AG04449 (cell line): ENCODE data around the gene ST6GALNAC5.

Experiments used
- CTCF ChIA-PET: fragments of 350-600 bp; formaldehyde crosslinking; extraction: SDS; loops from one replicate; lab custom pipeline; 2021; ENCODE audit warnings: antibody characterized with exemption; lab: Yijun Ruan, JAX
- POLR2A ChIA-PET: fragments of 400-600, 350-600 bp; formaldehyde crosslinking; extraction: SDS; loops from one replicate; lab custom pipeline; 2020; ENCODE audit warnings: antibody characterized with exemption, inconsistent platforms; lab: Yijun Ruan, JAX
- DNase-seq: peaks from one replicate; pipeline ENCODE4 v3.0.0-alpha.2; 2010; ENCODE audit warnings: low read depth, low spot score
- H3K4me3 ChIP-seq: 2 replicates; pipeline ENCODE4 v1.5.1; 2011; ENCODE audit warnings: low read depth, mild to moderate bottlenecking, control low read depth, low read length
- TF ChIP-seq, protein P1 (sequence below): IDR thresholded peaks from one replicate; pipeline ENCODE4 v1.5.1; 2011; ENCODE audit warnings: mild to moderate bottlenecking, moderate library complexity, low read length, control low read depth, inconsistent platforms; ENCODE audit not compliant: insufficient read depth; ENCODE audit errors: missing control alignments

ST6GALNAC5 gene

DNA sequence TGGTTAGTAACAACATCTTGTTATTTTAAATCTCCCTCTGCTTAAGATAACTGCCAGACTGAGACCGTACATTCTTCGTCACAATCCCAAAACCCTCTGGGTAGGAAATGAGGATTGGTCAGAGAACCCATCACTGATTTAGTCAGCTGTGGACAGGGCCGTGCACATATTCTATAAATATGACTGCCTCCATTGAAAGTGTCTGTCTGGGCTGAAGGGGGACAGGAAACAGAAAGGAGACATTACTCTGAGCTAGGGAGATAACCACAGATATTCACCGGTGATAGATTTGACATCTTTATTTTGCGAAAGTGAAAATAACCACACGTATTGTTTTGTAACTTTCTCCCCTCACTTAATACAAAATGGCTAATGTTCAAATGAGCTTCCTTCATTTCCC is 36.9 kb upstream of the ST6GALNAC5 start:
- H3K4me3 ChIP-seq: no peak overlapping the region
- POLR2A ChIA-PET: no interaction called here
- CTCF ChIA-PET: no interaction called here
- TF ChIP-seq, protein P1, sequence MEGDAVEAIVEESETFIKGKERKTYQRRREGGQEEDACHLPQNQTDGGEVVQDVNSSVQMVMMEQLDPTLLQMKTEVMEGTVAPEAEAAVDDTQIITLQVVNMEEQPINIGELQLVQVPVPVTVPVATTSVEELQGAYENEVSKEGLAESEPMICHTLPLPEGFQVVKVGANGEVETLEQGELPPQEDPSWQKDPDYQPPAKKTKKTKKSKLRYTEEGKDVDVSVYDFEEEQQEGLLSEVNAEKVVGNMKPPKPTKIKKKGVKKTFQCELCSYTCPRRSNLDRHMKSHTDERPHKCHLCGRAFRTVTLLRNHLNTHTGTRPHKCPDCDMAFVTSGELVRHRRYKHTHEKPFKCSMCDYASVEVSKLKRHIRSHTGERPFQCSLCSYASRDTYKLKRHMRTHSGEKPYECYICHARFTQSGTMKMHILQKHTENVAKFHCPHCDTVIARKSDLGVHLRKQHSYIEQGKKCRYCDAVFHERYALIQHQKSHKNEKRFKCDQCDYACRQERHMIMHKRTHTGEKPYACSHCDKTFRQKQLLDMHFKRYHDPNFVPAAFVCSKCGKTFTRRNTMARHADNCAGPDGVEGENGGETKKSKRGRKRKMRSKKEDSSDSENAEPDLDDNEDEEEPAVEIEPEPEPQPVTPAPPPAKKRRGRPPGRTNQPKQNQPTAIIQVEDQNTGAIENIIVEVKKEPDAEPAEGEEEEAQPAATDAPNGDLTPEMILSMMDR: no peak
- DNase-seq: no peak

DNA sequence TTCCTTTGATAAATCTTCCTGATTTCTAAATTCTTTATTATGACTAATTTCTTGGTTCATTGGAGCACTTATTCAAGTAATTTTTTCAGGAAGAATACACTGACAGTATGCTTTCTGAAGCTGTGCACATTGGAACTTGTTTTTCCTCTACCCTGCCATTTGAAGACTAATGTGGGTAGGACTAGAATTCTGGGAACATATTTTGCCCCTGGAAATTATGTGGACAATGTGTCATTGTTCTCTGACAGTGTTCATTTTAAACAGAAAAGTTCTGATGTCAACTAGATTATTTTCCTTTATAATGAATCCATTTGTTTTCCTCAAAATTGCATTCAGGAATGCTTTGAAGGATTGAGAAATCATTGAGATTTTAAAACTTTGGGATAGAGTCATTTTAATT is 34.8 kb upstream of the ST6GALNAC5 start:
- TF ChIP-seq, protein P1: no peak
- H3K4me3 ChIP-seq: no peak overlapping the region
- CTCF ChIA-PET: no interaction called here
- POLR2A ChIA-PET: no interaction called here
- DNase-seq: no peak

DNA sequence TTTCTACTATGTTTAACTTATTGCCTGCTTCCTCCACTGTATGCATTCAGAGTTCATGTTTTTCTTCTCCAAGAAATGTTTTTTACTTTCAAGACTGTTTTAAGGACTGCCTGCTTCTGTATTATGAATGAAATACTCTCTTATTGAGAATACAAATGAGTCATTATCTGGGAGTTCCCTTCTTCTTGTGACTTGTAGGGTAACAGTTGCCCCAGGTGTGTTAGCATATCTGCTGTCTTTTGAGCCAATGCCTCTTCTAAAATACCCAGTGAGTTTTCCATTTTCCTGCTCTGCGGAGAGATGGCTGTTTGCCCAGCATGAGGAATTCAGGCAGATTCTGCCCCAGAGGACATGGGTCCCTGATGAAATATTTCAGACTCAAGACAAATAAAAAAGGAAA is 34.1 kb upstream of the ST6GALNAC5 start:
- ChIA-PET POLR2A (no interaction called here), CTCF (no interaction called here)
- no peak overlapping the region for H3K4me3 ChIP-seq
- TF ChIP-seq, protein P1: no peak
- no peak for DNase-seq

DNA sequence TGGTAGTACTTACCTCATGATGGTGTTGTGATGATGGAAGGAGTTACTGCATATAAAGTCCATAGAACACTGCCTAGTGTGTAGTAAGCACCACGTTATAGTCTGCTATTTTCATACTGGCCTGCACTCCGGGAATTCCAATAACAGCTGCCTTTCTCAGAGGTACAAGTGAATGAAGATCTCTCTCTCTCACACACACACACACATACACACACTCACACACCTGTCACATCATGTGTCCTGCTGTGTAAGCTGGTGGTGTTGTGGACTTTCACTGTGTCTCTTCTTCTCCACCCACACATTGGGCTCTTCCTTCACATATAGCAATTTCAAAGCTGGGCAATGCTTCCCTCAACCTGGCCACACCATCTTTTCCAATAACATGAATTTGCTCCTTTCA is 33.4 kb upstream of the ST6GALNAC5 start:
- TF ChIP-seq, protein P1: no peak
- no peak overlapping the region for H3K4me3 ChIP-seq
- ChIA-PET POLR2A (no interaction called here), CTCF (no interaction called here)
- no peak for DNase-seq

DNA sequence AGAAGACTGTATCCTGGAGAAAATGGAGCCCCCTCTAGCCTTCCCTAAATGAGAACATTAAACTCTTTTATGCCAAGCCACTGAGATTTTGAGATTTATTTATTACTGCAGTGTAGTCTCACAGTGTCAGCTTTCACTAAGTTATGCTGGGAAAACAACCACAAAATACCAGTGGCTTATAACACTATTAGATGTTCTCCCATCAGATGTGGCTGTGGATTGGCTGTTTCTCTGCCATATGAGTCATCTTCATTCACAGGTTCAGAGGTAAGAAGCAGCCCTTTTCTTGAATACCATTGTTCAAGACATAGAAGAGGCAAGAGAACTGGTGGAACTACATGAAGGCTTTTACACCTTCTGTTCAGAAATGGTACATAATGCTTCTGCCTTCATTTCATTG is 32.1 kb upstream of the ST6GALNAC5 start:
- no peak overlapping the region for H3K4me3 ChIP-seq
- CTCF ChIA-PET: no interaction called here
- TF ChIP-seq, protein P1: no peak
- POLR2A ChIA-PET: no interaction called here
- DNase-seq: no peak

DNA sequence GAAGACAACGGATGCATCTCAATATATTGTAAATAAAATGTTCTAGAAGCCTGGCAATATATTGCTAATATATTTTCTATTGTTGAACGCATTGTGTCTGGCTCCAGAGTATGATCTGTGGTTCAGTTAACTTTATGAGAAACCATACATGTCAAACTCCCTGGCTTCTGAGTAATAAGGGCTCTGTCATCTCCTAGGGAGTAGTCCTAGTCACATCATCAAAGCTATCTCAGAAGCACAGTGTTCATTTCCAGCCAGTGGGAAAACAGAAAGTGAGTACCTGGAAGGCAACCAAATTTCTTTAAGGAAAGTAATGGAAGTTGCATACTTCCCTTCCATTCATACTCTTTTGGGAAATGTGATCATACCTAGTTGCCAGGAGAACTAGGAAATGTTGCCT is 27.0 kb upstream of the ST6GALNAC5 start:
- ChIA-PET POLR2A (no interaction called here), CTCF (no interaction called here)
- TF ChIP-seq, protein P1: no peak
- no peak for DNase-seq
- no peak overlapping the region for H3K4me3 ChIP-seq
